ENCODE data around the gene ZBTB20. TPM values are rescaled to one million over a fixed set of nuclear protein-coding genes. Genes with fewer than 3 reads are reported as not detected.

Gene ZBTB20
- total RNA-seq, 1 experiment from 2014 or later = 3.7 TPM

- no peak overlapping the region for H3K4me2 ChIP-seq (ENCODE audit: low read length)
- DNase-seq = no peak
- CTCF ChIA-PET = no interaction called here
- no peaks in the 10 kb centered on the region for H3K79me2 ChIP-seq (ENCODE audit: low read length)
- intact Hi-C loops (cut with micrococcal nuclease) = no loop called here
- H3K27me3 ChIP-seq (ENCODE audit: low read length) = no peaks in the 10 kb centered on the region; the same call in 1 of the 2 replicates
- POLR2A ChIA-PET (ENCODE audit: unreplicated experiment) = interaction anchor here (0.6 kb wide), 1 partner anchor 28 kb away, joined by 3 read pairs; no protein-coding TSS in a partner anchor
- no peak for ATAC-seq
- no peaks in the 10 kb centered on the region for H3K36me3 ChIP-seq (ENCODE audit: low read depth, low read length)
- H2AFZ ChIP-seq (ENCODE audit: low read length) = no peak overlapping the region
- no peaks in the 10 kb centered on the region for H4K20me1 ChIP-seq (ENCODE audit: low read length)
- TF ChIP-seq, protein P1, sequence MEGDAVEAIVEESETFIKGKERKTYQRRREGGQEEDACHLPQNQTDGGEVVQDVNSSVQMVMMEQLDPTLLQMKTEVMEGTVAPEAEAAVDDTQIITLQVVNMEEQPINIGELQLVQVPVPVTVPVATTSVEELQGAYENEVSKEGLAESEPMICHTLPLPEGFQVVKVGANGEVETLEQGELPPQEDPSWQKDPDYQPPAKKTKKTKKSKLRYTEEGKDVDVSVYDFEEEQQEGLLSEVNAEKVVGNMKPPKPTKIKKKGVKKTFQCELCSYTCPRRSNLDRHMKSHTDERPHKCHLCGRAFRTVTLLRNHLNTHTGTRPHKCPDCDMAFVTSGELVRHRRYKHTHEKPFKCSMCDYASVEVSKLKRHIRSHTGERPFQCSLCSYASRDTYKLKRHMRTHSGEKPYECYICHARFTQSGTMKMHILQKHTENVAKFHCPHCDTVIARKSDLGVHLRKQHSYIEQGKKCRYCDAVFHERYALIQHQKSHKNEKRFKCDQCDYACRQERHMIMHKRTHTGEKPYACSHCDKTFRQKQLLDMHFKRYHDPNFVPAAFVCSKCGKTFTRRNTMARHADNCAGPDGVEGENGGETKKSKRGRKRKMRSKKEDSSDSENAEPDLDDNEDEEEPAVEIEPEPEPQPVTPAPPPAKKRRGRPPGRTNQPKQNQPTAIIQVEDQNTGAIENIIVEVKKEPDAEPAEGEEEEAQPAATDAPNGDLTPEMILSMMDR (conservative IDR thresholded peaks at IDR 0.05; ENCODE audit: low read depth, low read length) = no peak
- no peak for TF ChIP-seq EZH2 (IDR thresholded peaks at IDR 0.05; ENCODE audit: low read length, unreplicated experiment)
- no peak for TF ChIP-seq EZH2phosphoT487 (IDR thresholded peaks at IDR 0.05; ENCODE audit: borderline replicate concordance, low read length)
- no peak overlapping the region for H3K4me3 ChIP-seq (ENCODE audit: low read length)
- no peak overlapping the region for H3K9ac ChIP-seq (ENCODE audit: low read length)
- H3K27ac ChIP-seq (ENCODE audit: low read length) = no peak overlapping the region
- BruUV-seq (replicated peaks) = no TSS peak
- H3K4me1 ChIP-seq (ENCODE audit: insufficient read depth, low read length) = no peaks in the 10 kb centered on the region
- no peaks in the 10 kb centered on the region for H3K9me2 ChIP-seq (replicated peaks; ENCODE audit: low read length)
- H3K9me3 ChIP-seq (ENCODE audit: low read length) = no peaks in the 10 kb centered on the region
- no peaks in the 10 kb centered on the region for H3F3A ChIP-seq (ENCODE audit: low read length, unreplicated experiment)
Observed at GRCh38 chr3:114408736-114409670, 738.1 kb downstream of the ZBTB20 start.

GRCh38 chr3:114406922-114407321 lies 740.2 kb downstream of the ZBTB20 start:
- Histone ChIP-seq H3K4me3 (ENCODE audit: low read length) (no peak overlapping the region), H3K9me2 (replicated peaks; ENCODE audit: low read length) (no peaks in the 10 kb centered on the region), H3F3A (ENCODE audit: low read length, unreplicated experiment) (no peaks in the 10 kb centered on the region), H3K79me2 (ENCODE audit: low read length) (no peaks in the 10 kb centered on the region), H2AFZ (ENCODE audit: low read length) (no peak overlapping the region), H3K27me3 (ENCODE audit: low read length) (no peaks in the 10 kb centered on the region; the same call in 1 of the 2 replicates), H3K9ac (ENCODE audit: low read length) (no peak overlapping the region), H3K4me2 (ENCODE audit: low read length) (no peak overlapping the region), H3K9me3 (ENCODE audit: low read length) (no peaks in the 10 kb centered on the region), H3K27ac (ENCODE audit: low read length) (no peak overlapping the region), H3K36me3 (ENCODE audit: low read depth, low read length) (no peaks in the 10 kb centered on the region), H4K20me1 (ENCODE audit: low read length) (no peaks in the 10 kb centered on the region), H3K4me1 (ENCODE audit: insufficient read depth, low read length) (no peaks in the 10 kb centered on the region)
- CTCF ChIA-PET = no interaction called here
- POLR2A ChIA-PET (ENCODE audit: unreplicated experiment) = no interaction called here
- intact Hi-C loops (cut with micrococcal nuclease) = no loop called here
- no TSS peak for BruUV-seq (replicated peaks)
- no peak for ATAC-seq
- TF ChIP-seq EZH2 (IDR thresholded peaks at IDR 0.05; ENCODE audit: low read length, unreplicated experiment) (no peak), EZH2phosphoT487 (IDR thresholded peaks at IDR 0.05; ENCODE audit: borderline replicate concordance, low read length) (no peak)
- TF ChIP-seq, protein P1 (conservative IDR thresholded peaks at IDR 0.05; ENCODE audit: low read depth, low read length) = no peak
- no peak for DNase-seq

DNA sequence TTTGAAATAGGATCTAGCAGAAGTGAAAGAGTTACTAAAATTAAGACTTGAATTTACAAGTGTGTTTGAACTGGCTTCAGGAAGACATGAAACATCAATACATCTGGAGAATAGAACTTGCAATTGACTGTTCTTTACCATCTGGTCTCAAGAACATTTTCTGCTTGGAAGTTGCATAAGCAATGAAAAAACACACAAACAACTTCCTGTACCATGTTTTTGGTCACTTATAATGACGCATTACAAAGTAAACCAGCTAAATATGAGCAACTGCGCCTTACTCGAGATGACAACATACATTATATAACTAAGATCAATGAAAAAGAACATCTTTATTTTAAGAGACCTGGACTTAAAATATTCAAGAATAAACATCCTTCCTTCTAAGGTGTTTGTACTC lies 740.8 kb downstream of the ZBTB20 start:
- no peaks in the 10 kb centered on the region for H3K4me1 ChIP-seq (ENCODE audit: insufficient read depth, low read length)
- H3K9ac ChIP-seq (ENCODE audit: low read length) = no peak overlapping the region
- no peaks in the 10 kb centered on the region for H3K79me2 ChIP-seq (ENCODE audit: low read length)
- H3K4me3 ChIP-seq (ENCODE audit: low read length) = no peak overlapping the region
- no peak for ATAC-seq
- no peaks in the 10 kb centered on the region; the same call in 1 of the 2 replicates for H3K27me3 ChIP-seq (ENCODE audit: low read length)
- intact Hi-C loops (cut with micrococcal nuclease) = no loop called here
- no peaks in the 10 kb centered on the region for H3K9me2 ChIP-seq (replicated peaks; ENCODE audit: low read length)
- POLR2A ChIA-PET (ENCODE audit: unreplicated experiment) = no interaction called here
- H3K36me3 ChIP-seq (ENCODE audit: low read depth, low read length) = no peaks in the 10 kb centered on the region
- H3K4me2 ChIP-seq (ENCODE audit: low read length) = no peak overlapping the region
- H3K27ac ChIP-seq (ENCODE audit: low read length) = no peak overlapping the region
- no peaks in the 10 kb centered on the region for H3K9me3 ChIP-seq (ENCODE audit: low read length)
- H2AFZ ChIP-seq (ENCODE audit: low read length) = no peak overlapping the region
- no TSS peak for BruUV-seq (replicated peaks)
- no peaks in the 10 kb centered on the region for H3F3A ChIP-seq (ENCODE audit: low read length, unreplicated experiment)
- TF ChIP-seq, protein P1 (conservative IDR thresholded peaks at IDR 0.05; ENCODE audit: low read depth, low read length) = no peak
- TF ChIP-seq EZH2phosphoT487 (IDR thresholded peaks at IDR 0.05; ENCODE audit: borderline replicate concordance, low read length) (no peak), EZH2 (IDR thresholded peaks at IDR 0.05; ENCODE audit: low read length, unreplicated experiment) (no peak)
- DNase-seq = no peak
- CTCF ChIA-PET = no interaction called here
- no peaks in the 10 kb centered on the region for H4K20me1 ChIP-seq (ENCODE audit: low read length)

Measured in PC-3 (cell line).